Endothelial cell of umbilical vein (primary cell): Measurements from ENCODE around the gene OLFM1.

Source experiments
- EZH2 ChIP-seq: IDR thresholded peaks from 2 replicates; pipeline ENCODE4 v1.6.1; 2012; ENCODE audit warnings: borderline replicate concordance, low read depth, mild to moderate bottlenecking, moderate library complexity, low read length, inconsistent platforms; ENCODE audit not compliant: severe bottlenecking
- POLR2A ChIP-seq: IDR thresholded peaks from 2 replicates; pipeline ENCODE4 v1.6.1; 2012; ENCODE audit warnings: low read depth, mild to moderate bottlenecking, control low read depth, low read length
- TF ChIP-seq, protein P1 (sequence below), 2 donors: IDR thresholded peaks; 1 replicate in 1 of 2; 2 replicates in 1 of 2; pipeline ENCODE4 v1.5.1; 2011; ENCODE audit warnings: low read length in 2 of 2, mild to moderate bottlenecking in 2 of 2, moderate library complexity in 2 of 2, control low read depth in 1 of 2, inconsistent platforms in 1 of 2, low read depth in 1 of 2; ENCODE audit not compliant: insufficient read depth in 1 of 2; ENCODE audit errors: extremely low read depth in 1 of 2

DNA sequence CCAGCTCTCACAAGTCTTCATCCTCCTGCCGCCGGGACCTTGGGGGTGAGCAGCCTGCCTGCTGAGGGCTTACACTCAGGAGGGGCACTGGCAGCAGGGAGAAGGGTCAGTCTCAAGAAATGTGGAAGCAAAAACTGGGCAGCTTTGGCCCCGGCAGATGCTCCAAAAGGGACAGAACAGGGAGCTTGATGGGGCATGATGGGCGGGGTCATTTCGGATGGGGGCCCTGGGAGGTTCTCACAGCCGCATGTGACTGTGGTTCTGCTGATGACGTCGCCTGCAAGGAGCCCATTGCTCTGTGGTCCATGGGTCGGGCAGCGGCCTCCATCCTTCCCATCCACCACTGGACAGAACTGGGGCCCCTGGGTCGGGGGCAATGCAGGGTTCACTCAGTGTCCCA lies 76.6 kb downstream of the OLFM1 start:
- TF ChIP-seq, protein P1, sequence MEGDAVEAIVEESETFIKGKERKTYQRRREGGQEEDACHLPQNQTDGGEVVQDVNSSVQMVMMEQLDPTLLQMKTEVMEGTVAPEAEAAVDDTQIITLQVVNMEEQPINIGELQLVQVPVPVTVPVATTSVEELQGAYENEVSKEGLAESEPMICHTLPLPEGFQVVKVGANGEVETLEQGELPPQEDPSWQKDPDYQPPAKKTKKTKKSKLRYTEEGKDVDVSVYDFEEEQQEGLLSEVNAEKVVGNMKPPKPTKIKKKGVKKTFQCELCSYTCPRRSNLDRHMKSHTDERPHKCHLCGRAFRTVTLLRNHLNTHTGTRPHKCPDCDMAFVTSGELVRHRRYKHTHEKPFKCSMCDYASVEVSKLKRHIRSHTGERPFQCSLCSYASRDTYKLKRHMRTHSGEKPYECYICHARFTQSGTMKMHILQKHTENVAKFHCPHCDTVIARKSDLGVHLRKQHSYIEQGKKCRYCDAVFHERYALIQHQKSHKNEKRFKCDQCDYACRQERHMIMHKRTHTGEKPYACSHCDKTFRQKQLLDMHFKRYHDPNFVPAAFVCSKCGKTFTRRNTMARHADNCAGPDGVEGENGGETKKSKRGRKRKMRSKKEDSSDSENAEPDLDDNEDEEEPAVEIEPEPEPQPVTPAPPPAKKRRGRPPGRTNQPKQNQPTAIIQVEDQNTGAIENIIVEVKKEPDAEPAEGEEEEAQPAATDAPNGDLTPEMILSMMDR (IDR thresholded peaks at IDR 0.05; ENCODE audit: extremely low read depth in 1 of 2, insufficient read depth in 1 of 2, low read depth in 1 of 2, low read length in 2 of 2) = no peak
- TF ChIP-seq POLR2A (no peak), EZH2 (no peak)
